GM21825 (cell line): Measurements from ENCODE around the gene COLGALT1.
A peak's percentile ranks its signal among the peaks of the same experiment; 100 is the strongest.
"Not testable (repeated sequence)": the region's sequence is repeated elsewhere in the genome, so short reads cannot be mapped to it uniquely, and the experiment has no call there.

ENCODE experiments used
- ATAC-seq: cut with Tn5 transposase; IDR thresholded peaks from one replicate; pipeline ENCODE4 v1.9.1; 2021; ENCODE audit warnings: mild to moderate bottlenecking, moderate library complexity; ENCODE audit not compliant: unreplicated experiment

The COLGALT1 gene

DNA sequence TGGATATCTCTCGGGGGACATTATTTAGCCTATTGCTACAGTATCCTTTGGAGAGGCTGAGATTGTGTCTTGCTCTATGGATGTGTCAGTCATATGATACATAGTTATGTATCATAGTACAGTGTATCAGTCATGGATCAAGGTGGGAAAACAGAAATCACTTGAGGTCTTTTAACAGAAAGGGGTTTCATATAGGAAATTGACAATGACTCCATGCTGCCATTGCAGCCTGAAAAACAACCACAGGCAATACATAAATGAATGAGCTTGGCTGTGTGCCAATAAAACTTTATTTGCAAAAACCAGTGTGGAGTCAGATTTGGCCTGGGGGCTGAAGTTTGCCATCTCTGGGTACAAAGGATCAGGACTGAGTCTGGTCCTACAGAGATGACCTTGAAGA lies 35.4 kb downstream of the COLGALT1 start:
- ATAC-seq, result no peak

DNA sequence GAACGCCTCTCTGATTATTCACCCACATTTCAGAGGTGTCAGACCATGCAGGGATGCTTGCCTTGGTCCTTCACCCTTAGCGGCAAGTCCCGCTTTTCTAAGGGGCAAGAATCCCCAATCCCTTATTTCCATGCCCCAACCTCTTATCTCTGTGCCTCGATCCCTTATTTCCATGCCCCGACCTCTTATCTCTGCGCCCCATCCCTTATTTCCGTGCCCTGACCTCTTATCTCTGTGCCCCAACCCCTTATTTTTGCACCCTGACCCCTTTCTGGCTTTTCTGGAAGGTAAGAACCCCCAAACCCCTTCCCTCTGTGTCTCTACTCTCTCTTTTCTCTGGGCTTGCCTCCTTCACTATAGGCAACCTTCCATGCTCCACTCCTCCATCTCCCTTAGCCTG lies 38.8 kb downstream of the COLGALT1 start:
- not testable (repeated sequence) for ATAC-seq

DNA sequence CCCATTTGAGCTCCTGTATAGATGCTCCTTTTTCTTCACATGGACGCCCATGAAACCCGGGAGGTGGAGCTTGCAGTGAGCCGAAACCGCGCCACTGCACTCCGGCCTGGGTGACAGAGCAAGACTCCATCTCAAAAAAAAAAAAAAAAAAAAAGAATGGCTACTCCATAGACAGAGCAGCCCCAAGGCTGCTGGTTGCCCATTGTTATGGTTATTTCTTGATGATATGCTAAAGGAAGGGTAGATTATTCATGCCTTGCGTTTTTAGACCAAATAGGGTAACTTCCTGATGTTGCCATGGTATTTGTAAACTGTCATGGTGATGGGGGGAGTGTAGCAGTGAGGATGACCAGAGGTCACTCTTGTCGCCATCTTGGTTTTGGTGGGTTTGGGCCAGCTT lies 42.6 kb downstream of the COLGALT1 start:
- ATAC-seq, result not testable (repeated sequence)

DNA sequence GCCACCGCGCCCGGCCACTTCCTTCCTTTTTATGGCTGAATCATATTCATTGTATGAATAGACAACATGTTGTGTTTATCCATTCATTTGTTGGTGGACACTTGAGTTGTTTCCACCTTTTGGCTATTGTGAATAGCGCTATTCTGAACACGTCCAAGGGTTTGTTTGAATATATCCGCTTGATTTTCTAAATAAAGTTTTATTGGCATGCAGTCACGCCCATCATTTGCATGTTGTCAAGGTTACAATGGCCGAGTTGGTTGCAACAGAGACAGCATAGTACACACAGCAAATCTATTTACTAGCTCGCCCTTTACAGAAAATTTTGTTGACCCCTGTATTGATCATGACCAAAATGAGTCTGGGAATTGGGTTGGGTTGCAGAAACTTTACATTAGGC lies 43.5 kb downstream of the COLGALT1 start:
- no peak for ATAC-seq

DNA sequence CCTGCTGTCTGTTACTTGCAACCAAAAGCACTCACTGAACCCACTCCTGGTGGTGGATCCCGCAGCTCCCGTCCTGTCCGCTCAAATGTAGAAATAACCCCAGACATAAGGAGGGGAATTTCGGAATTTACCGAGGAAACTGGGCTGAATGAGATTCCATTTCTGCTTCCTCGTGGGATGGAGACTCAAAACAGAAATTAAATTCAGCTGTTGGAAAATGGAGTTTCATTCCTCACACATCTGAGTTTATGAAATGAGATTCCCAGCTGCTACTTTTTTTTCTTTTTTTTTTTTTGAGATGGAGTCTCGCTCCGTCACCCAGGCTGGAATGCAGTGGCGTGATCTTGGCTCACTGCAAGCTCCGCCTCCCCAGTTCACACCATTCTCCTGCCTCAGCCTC lies 44.3 kb downstream of the COLGALT1 start:
- ATAC-seq, result no peak

DNA sequence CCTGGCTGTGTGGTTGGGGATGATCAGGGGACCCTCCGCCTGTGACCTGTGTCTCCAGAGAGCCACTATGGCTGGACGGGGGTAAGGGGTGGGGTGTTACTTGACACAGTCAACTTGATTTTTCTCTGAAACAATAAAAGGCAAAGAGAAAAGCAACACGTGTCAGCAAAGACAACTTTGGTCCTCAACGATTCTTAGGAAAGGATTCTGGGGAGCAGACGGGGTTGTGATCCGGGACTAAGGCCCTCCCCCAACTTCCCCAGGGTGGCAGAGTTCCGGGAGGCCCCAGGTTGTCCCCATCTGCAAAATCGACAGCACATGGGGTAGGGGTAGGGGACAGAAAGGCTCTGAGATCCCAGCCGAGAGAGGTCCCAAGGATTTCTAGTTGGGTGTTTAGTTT lies 46.2 kb downstream of the COLGALT1 start:
- no peak for ATAC-seq

DNA sequence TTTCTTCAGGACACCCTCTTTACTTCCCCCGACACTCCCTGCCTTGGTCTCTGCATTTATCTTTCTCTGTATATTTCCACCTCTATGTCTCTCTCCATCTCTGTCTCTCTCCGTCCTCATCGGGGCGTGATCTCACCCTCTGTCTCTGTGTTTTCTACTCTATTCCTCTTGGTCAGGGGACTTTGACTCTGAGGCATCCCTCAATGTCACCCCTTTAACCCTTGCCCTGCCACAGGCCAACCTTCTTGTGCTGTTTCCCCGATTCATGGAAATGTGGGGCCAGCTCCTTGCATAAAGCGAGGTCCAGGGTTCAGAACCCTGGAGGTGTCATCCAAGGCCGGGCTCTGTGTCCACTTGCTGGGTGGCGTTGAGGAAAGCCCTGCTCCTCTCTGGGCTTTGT lies 46.8 kb downstream of the COLGALT1 start:
- ATAC-seq, result no peak

DNA sequence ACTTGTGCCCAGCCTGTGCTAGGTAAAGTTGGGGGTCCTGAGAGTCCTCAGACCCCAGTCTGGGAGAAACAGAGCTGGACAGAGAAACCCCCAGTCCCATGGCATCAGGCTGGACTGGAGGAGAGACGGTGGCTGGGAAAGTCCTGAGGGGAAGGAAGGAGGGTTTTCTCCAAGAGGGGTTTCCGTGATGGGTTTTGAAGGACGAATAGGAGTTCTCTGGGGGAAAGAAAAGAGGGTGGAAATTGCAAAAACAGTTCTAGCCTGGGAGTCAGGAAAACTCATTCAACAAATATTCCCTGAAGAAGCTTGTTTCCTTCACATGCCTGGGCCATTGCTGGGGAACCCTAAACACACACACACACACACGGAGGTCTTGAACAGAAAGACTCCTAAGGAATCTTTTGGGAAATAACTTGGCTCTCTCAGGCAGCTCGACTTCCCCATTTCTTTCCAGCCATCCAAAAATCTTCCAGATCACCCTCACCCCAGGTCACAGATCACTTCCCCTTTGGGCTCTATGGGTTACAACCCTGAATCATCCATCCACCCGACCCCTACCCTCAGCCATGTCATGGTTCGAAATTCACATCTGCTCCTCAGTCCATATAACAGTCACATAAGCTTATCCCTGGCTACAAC lies 47.5 kb downstream of the COLGALT1 start:
- no peak for ATAC-seq

DNA sequence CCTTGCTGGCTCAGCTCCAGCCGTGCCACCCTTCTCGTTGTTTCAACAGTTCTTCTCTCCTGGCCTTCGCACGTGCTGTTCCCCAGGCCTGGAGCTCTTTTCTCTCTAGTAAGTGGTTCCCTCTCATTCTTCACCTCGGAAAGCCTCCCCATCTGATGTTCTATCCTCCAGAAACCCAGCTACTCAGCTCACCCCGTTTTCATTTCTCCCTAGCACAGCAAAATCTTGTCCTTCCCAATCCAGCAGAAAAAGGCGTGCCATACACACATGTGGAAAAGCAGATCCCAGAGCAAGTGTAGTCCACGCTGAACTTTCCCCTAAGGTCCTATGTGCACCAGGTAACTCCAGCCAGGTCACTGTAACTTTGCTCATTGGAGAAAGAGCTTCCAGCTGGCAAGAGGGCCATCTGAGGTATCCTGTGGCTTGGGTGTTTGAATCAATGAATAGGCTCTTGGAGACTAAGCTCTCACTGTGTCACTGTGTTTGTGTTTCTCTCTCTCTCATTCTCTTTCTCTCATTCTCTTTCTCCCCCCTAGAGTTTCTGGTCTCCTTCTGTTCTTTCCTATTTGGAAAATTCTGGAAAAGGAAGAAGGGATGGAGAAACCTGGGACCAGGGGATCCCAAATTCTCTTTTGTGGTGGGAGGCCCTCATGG lies 49.0 kb downstream of the COLGALT1 start:
- ATAC-seq, result no peak

DNA sequence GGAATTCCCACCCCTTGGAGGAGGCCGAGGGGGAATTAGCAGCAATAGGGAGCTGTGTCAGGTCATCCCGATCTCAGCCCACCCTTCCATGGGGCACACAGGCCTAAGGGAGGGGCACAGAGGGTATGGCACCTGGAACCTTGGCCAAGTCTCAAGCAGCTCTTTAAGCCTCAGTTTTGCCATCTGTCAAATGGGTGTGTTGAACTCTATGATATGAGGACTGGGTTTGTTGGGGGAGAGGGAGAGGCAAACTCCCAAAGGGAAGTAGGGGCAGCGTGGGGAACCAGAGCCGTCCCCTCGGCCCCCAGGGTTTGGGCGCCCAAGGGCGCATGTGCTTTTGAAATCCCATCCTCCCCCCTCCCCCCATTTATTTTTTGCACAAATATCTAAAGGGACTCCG lies 49.7 kb downstream of the COLGALT1 start:
- no peak for ATAC-seq

DNA sequence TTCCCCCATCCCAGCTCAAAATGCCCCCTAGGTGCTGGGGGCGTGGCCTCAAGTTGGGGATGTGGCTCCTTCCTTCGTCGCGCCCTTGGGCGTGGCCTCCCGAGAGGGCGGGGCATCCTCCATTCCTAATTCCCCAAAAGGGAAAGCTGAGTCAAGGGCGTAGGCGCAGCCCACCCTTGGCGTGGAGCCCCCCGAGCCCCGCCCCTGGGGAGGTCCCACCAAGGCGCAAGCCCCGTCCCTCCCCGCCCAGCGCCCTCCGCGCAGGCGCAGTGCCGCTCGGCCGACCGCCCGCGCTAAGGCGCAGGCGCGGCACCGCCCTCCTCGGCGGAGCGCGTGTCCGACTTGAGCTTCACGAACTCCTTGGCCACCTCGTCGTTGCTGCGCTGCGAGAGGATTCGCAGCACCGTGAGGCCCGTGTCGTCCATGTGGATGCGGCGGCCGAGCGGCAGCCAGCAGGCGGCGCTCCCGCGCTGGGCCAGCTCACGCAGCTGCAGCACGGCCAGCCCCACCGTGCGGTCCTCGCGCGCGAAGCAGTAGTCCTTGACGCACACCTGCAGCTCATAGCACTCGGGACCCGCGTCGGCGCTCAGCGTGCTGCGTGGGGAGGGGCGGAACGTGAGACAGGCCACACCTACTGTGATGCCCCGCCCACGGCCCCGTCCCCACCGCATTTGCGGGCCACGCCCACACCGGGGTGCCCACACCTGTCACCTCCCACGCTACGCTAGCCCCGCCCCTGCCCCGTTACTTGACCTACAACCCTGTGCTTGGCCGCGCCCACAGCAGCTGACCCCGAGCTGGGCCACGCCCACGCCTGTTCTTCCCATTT lies 50.5 kb downstream of the COLGALT1 start:
- peak; percentile 55 for ATAC-seq

DNA sequence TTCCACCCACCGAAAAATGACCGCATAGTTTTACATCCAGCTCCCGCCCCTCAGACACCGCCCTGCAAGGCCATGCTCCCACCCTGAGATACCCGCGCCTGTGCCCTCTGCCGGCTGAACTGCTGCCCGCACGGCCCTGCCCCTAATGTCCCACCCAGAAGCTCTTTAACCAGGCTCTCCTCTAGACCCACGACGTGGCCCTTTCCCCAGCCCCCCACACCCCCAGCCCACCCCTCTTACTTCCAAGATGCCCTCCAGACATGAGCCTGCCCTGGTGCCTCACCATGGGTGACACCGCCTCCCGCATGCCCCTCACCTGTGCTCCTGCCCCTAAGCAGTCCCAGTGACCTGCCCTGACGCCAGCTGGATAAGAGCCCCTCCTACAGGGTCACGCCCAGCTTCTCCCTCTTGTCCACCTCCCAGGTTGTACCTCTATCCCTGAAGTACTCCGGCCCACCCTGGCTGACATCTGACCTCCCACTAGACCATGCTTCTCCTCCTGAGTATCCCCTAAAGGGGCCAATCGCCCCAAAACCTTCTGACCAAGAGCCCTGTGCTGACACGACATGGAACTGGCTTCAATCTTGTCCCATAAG lies 51.2 kb downstream of the COLGALT1 start:
- no peak for ATAC-seq

DNA sequence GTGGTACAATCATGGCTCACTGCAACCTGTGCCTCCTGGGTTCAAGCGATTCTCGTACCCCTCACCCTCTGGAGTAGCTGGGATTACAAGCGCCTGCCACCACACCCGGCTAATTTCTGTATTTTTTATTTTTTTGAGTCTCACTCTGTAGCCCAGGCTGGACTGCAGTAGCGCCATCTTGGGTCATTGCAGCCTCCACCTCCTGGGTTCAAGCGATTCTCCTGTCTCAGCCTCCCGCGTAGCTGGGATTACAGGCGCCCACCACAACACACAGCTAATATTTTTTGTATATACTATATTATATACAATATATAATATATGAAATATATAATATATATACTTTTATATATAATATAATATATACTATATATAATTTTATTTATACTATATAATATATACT lies 52.5 kb downstream of the COLGALT1 start:
- ATAC-seq, result no peak

DNA sequence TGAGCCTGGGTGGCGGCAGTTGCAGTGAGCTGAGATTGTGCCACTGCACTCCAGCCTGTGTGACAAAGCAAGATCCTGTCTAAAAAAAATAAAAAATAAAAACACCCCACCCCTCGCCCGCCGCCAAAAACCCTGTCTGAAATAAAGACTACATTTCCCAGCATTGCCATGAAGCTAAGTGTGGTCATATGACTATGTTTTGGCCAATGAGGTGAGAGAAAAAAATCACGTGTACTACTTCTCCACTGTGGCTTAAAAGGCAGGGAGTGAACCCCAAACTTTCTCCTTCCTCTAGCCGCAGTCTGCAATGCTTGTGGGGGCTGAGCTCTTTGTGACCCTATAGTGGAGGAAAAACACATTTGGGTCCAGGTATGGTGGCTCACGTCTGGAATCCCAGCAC lies 54.9 kb downstream of the COLGALT1 start:
- no peak for ATAC-seq

DNA sequence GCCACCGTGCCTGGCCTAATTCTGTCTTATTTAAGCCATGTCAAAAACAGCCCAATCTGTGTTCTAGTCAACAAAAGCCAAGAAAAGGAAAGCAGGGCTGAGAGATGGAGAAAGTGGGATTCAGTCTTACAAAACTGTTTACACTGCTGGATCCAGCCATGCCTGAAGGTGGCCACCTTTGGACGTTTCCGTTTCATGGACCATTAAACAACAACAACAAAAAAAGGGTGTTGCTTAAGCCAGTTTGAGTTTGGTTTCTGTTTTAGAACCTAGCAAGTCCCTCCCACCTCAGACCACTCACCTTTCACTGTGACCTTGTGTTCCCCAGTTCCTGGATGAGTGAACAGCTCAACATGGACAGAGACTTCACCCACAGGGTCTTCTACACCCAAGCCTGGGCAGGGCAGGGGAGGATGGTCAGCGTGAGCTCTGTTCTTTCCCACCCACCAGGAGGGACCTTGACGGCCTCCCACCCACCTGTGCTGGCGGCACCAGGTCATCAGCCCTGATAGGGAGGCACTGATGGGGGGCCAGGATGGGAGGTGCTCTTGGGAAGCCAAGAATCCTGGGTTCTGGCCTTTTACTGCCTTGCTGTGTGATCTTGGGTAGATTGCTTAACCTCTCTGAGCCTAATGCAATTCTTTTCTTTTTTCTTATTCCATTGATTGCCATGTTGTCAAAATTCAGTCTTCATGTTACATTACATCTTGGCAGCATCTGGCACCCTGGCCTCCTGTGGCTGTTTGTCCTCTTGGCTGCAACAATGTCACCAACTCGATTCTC lies 56.2 kb downstream of the COLGALT1 start:
- no peak for ATAC-seq

DNA sequence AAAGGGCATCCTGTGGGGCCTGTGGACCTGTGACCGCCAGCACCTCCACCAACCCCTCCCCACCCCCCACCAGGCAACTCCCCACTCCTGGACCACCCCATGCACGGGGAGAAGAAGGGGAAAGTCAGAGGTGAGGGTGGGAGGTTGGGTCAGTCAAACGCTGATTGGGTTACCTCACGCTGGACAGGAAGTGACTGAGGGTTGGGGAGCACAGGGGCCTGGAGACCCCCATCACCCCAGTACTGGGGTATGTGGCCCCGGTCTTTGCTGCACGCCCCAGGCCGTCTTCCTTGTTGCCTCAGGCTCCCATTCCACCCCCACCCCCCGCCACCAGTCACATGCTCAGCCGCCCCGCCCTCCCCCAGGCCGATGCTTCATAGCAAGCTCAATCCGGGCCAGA lies 59.0 kb downstream of the COLGALT1 start:
- ATAC-seq, result no peak

DNA sequence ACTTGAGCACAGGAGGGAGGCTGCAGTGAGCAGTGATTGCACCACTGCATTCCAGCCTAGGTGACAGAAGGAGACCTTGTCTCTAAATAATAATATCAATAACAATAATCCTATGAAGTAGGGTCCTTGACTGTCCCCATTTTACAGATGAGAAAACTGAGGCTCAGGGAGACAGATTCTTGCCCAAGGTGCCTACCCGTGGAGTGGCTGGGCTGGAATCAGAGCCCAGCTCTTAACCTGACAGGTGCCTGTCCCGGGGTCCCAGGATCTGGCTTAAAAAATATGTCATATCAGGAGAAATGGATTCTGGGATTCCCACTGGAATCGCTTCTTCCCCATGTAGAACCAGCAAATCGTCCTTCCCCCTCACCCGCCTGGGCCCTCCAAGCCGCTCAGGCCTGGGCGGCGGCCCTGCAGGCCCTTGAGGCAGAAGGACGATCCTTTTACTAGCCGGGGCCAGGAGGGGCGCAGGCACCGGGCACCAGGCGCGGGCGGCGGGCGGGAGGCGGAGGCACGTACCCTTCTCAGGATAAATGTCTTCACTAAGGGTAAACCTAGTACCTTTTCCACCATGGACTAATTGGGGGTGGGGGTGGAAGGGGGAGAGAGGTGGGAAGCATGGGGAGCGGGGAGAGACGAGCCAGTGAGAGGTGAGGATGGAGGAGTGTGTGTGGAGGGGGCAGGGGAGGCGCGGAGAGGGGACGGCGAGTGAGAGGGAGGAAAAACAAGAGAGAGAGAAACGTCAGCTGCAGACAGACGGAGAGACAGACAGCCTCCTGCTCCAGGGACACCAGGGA lies 60.6 kb downstream of the COLGALT1 start:
- no peak for ATAC-seq

DNA sequence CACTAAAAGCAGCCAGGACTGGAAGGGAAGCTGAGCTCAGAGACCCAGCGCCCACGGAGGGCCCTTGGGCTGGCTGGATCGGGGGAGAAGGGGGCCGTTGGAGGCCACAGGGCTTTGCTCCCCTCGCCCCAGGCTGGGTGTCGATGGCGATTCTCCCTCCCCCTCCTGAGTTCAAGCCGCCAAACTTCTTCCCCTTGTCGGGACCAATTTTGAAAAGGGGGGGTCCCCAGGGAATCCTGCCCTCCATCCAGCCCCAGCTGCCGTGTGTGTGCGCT lies 61.2 kb downstream of the COLGALT1 start:
- no peak for ATAC-seq

DNA sequence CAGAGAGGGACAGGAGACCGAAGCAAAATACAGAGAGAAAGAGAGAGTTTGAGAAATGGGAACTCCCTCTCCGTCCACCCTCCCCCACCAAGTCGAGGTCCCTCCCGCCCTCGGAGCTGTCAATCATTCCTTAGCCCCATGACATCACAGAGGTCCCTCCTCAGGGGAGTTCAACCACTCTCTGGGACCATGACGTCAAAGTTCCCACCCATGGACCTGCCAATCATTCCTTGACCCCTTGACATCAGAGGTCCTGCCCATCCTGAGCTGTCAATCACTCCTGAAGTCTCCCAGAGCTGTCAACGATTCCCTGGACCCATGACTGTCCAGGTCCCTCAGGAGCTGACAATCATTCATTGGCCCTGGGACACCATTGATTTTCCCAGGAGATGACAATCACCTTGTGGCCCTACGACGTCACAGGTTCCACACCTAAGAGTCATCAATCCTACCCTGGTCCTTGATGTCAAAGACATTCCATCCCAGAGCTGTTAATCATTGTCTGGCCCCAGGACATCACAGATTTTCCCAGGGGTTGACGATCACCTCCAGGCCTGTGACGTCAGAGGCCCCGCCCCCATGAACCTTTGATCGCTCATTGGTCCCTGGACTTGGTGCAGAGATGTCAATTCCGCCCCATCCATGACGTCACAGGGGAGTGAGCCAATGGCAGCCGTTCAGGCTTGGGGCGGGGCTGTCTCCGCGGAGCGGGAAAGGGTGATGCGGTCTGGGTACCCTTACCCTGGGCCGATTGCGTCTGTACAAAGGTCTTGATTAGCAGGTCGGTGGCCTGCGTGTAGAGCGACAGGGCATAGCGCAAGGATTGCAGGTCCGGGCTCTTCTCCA lies 61.7 kb downstream of the COLGALT1 start:
- no peak for ATAC-seq

DNA sequence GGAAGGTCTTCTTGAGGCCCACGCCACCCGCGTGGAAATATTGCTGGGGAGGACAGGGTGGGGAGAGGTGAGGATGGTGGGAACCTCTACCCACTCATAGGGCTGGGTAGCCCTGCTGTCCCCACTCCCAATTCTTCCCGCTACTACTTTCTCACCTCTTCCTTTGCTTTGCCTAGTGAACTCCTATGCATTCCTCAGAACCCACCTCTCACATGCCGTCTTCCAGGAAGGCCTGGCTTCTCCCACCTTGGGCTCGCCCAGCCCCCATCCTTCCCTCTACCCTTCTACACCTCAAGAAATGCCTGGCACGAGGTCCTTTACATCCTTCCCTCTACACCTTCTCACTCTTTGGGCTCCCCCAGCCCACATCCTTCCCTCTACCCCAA lies 62.4 kb downstream of the COLGALT1 start:
- no peak for ATAC-seq
